HEK293 (cell line): ENCODE data around the gene LY86.

Experiments
- ATF2 ChIP-seq: fragments of 450-650 bp; formaldehyde crosslinking; IDR thresholded peaks from 2 replicates; pipeline ENCODE4 v1.5.1; 2016; ENCODE audit warnings: missing biosample characterization, missing genetic modification characterization, low read depth
- BCL11B ChIP-seq: fragments of 450-650 bp; formaldehyde crosslinking; IDR thresholded peaks from 2 replicates; pipeline ENCODE4 v1.5.1; 2016; ENCODE audit warnings: low read depth, missing biosample characterization, missing genetic modification characterization
- BCL6B ChIP-seq: fragments of 450-650 bp; formaldehyde crosslinking; IDR thresholded peaks from 2 replicates; pipeline ENCODE4 v1.5.1; 2017; ENCODE audit warnings: missing biosample characterization, missing genetic modification characterization
- EGR2 ChIP-seq: fragments of 450-650 bp; formaldehyde crosslinking; IDR thresholded peaks from 2 replicates; pipeline ENCODE4 v1.5.1; 2016; ENCODE audit warnings: low read depth, missing biosample characterization, missing genetic modification characterization
- HOXD13 ChIP-seq: sonication (generic); formaldehyde crosslinking; IDR thresholded peaks from 2 replicates; pipeline ENCODE4 v1.8.0; 2022; ENCODE audit warnings: missing genetic modification reagents, borderline replicate concordance
- KLF9 ChIP-seq: fragments of 450-650 bp; formaldehyde crosslinking; IDR thresholded peaks from 2 replicates; pipeline ENCODE4 v1.5.1; 2016; ENCODE audit warnings: missing biosample characterization, missing genetic modification characterization, low read depth
- MEIS1 ChIP-seq: sonication (generic); formaldehyde crosslinking; IDR thresholded peaks from 2 replicates; pipeline ENCODE4 v1.8.1; 2022; ENCODE audit warnings: missing genetic modification reagents, mild to moderate bottlenecking, borderline replicate concordance
- TRIM28 ChIP-seq: IDR thresholded peaks from 2 replicates; pipeline ENCODE4 v1.6.1; 2011; ENCODE audit warnings: low read length, control low read depth, borderline replicate concordance
- YY1 ChIP-seq: fragments of 450-650 bp; formaldehyde crosslinking; IDR thresholded peaks from 2 replicates; pipeline ENCODE4 v1.5.1; 2018; ENCODE audit warnings: missing biosample characterization, missing genetic modification characterization
- ZBTB17 ChIP-seq: fragments of 450-650 bp; formaldehyde crosslinking; IDR thresholded peaks from 2 replicates; pipeline ENCODE4 v1.5.1; 2016; ENCODE audit warnings: missing biosample characterization, missing genetic modification characterization
- ZBTB44 ChIP-seq: fragments of 450-650 bp; IDR thresholded peaks from 2 replicates; pipeline ENCODE4 v1.5.1; 2018; ENCODE audit warnings: missing biosample characterization, mild to moderate bottlenecking, missing genetic modification characterization
- ZBTB48 ChIP-seq: fragments of 450-650 bp; formaldehyde crosslinking; IDR thresholded peaks from 2 replicates; pipeline ENCODE4 v1.5.1; 2016; ENCODE audit warnings: missing biosample characterization, missing genetic modification characterization
- ZEB2 ChIP-seq: fragments of 450-650 bp; formaldehyde crosslinking; IDR thresholded peaks from 2 replicates; pipeline ENCODE4 v1.5.1; 2016; ENCODE audit warnings: missing biosample characterization, missing genetic modification characterization
- ZFP37 ChIP-seq: fragments of 450-650 bp; formaldehyde crosslinking; IDR thresholded peaks from 2 replicates; pipeline ENCODE4 v1.5.1; 2016; ENCODE audit warnings: missing biosample characterization, missing genetic modification characterization
- ZNF266 ChIP-seq: fragments of 450-650 bp; formaldehyde crosslinking; IDR thresholded peaks from 2 replicates; pipeline ENCODE4 v1.5.1; 2016; ENCODE audit warnings: missing biosample characterization, missing genetic modification characterization, low read depth
- ZNF280D ChIP-seq: fragments of 450-650 bp; formaldehyde crosslinking; IDR thresholded peaks from 2 replicates; pipeline ENCODE4 v1.5.1; 2016; ENCODE audit warnings: missing biosample characterization, missing genetic modification characterization
- ZNF394 ChIP-seq: fragments of 450-650 bp; formaldehyde crosslinking; IDR thresholded peaks from 2 replicates; pipeline ENCODE4 v1.5.1; 2016; ENCODE audit warnings: missing biosample characterization, missing genetic modification characterization, mild to moderate bottlenecking, moderate library complexity, borderline replicate concordance
- ZNF548 ChIP-seq: fragments of 450-650 bp; formaldehyde crosslinking; IDR thresholded peaks from 2 replicates; pipeline ENCODE4 v1.5.1; 2016; ENCODE audit warnings: missing biosample characterization, missing genetic modification characterization
- ZNF560 ChIP-seq: fragments of 450-650 bp; formaldehyde crosslinking; IDR thresholded peaks from 2 replicates; pipeline ENCODE4 v1.5.1; 2017; ENCODE audit warnings: missing biosample characterization, missing genetic modification characterization, borderline replicate concordance
- ZNF571 ChIP-seq: fragments of 450-650 bp; formaldehyde crosslinking; IDR thresholded peaks from 2 replicates; pipeline ENCODE4 v1.5.0; 2017; ENCODE audit warnings: missing biosample characterization, missing genetic modification characterization
- ZNF624 ChIP-seq: fragments of 450-650 bp; formaldehyde crosslinking; IDR thresholded peaks from 2 replicates; pipeline ENCODE4 v1.5.1; 2017; ENCODE audit warnings: missing biosample characterization, missing genetic modification characterization
- ZNF626 ChIP-seq: fragments of 450-650 bp; sonication (Bioruptor Pico); formaldehyde crosslinking; IDR thresholded peaks from 2 replicates; pipeline ENCODE4 v1.5.1; 2018; ENCODE audit warnings: missing biosample characterization, missing genetic modification characterization, inconsistent platforms
- ZNF629 ChIP-seq: fragments of 450-650 bp; formaldehyde crosslinking; IDR thresholded peaks from 2 replicates; pipeline ENCODE4 v1.5.1; 2017; ENCODE audit warnings: missing biosample characterization, missing genetic modification characterization
- ZNF707 ChIP-seq: fragments of 450-650 bp; formaldehyde crosslinking; IDR thresholded peaks from 2 replicates; pipeline ENCODE4 v1.5.1; 2016; ENCODE audit warnings: missing biosample characterization, missing genetic modification characterization
- ZNF785 ChIP-seq: fragments of 450-650 bp; formaldehyde crosslinking; IDR thresholded peaks from 2 replicates; pipeline ENCODE4 v1.5.1; 2016; ENCODE audit warnings: missing biosample characterization, missing genetic modification characterization
- ZSCAN16 ChIP-seq: fragments of 450-650 bp; formaldehyde crosslinking; IDR thresholded peaks from 2 replicates; pipeline ENCODE4 v1.5.1; 2016; ENCODE audit warnings: missing biosample characterization, missing genetic modification characterization
- ZSCAN30 ChIP-seq: fragments of 450-650 bp; IDR thresholded peaks from 2 replicates; pipeline ENCODE4 v1.5.1; 2018; ENCODE audit warnings: missing biosample characterization, mild to moderate bottlenecking, missing genetic modification characterization, moderate library complexity
- TF ChIP-seq, protein P1 (sequence below): fragments of 450-650 bp; formaldehyde crosslinking; IDR thresholded peaks from 2 replicates; pipeline ENCODE4 v1.5.1; 2016; ENCODE audit warnings: missing biosample characterization, missing genetic modification characterization
- TF ChIP-seq, protein P2 (sequence below): fragments of 450-650 bp; formaldehyde crosslinking; IDR thresholded peaks from 2 replicates; pipeline ENCODE4 v1.5.1; 2016; ENCODE audit warnings: missing biosample characterization, missing genetic modification characterization

Gene LY86

GRCh38 chr6:6699741-6700367 lies 111.3 kb downstream of the LY86 start (continued):
- TF ChIP-seq ZNF785 (tag by site-specific recombination): no peak
- TF ChIP-seq KLF9: no peak
- TF ChIP-seq ZNF571 (tag by site-specific recombination): no peak
- no peak for TF ChIP-seq EGR2 (tag by site-specific recombination)
- TF ChIP-seq TRIM28: no peak
- no peak for TF ChIP-seq ZNF548
- TF ChIP-seq ZNF280D (tag by site-specific recombination): no peak
- TF ChIP-seq ZFP37 (tag by site-specific recombination): no peak
- TF ChIP-seq ZNF626 (tag by site-specific recombination): no peak
- TF ChIP-seq ZSCAN30 (tag by site-specific recombination): no peak
- no peak for TF ChIP-seq ZNF624 (tag by site-specific recombination)
- TF ChIP-seq HOXD13: no peak
- TF ChIP-seq ZSCAN16 (tag by site-specific recombination): no peak
- TF ChIP-seq ZBTB48 (tag by site-specific recombination): peak; percentile 87; the same call in 1 of the 2 replicates
- TF ChIP-seq ZEB2 (tag by site-specific recombination): no peak
- TF ChIP-seq ZNF707 (tag by site-specific recombination): no peak
- no peak; the same call in 1 of the 2 replicates for TF ChIP-seq ZNF394 (tag by site-specific recombination)
- TF ChIP-seq BCL6B: no peak
- peak; percentile 89 for TF ChIP-seq ZNF266
- TF ChIP-seq MEIS1 (CRISPR knock-in tag): no peak
- TF ChIP-seq ZNF560 (tag by site-specific recombination): no peak
- TF ChIP-seq YY1: no peak
- no peak for TF ChIP-seq ATF2 (tag by site-specific recombination)
- TF ChIP-seq, protein P1, sequence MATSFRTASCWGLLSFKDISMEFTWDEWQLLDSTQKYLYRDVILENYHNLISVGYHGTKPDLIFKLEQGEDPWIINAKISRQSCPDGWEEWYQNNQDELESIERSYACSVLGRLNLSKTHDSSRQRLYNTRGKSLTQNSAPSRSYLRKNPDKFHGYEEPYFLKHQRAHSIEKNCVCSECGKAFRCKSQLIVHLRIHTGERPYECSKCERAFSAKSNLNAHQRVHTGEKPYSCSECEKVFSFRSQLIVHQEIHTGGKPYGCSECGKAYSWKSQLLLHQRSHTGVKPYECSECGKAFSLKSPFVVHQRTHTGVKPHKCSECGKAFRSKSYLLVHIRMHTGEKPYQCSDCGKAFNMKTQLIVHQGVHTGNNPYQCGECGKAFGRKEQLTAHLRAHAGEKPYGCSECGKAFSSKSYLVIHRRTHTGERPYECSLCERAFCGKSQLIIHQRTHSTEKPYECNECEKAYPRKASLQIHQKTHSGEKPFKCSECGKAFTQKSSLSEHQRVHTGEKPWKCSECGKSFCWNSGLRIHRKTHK (tag by site-specific recombination): no peak
- no peak for TF ChIP-seq ZBTB44 (tag by site-specific recombination)
- TF ChIP-seq BCL11B (tag by site-specific recombination): no peak
- TF ChIP-seq, protein P2, sequence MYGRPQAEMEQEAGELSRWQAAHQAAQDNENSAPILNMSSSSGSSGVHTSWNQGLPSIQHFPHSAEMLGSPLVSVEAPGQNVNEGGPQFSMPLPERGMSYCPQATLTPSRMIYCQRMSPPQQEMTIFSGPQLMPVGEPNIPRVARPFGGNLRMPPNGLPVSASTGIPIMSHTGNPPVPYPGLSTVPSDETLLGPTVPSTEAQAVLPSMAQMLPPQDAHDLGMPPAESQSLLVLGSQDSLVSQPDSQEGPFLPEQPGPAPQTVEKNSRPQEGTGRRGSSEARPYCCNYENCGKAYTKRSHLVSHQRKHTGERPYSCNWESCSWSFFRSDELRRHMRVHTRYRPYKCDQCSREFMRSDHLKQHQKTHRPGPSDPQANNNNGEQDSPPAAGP: no peak; the same call in 1 of the 2 replicates
- TF ChIP-seq ZNF629: no peak
- peak; percentile 75 for TF ChIP-seq ZBTB17
